K562 (cell line): ENCODE measurements around the gene FADS6. TPM values are rescaled to one million over a fixed set of nuclear protein-coding genes. Genes with fewer than 3 reads are reported as not detected.
A peak's percentile ranks its signal among the peaks of the same experiment; 100 is the strongest.

Experiments
- BCOR ChIP-seq: fragments of 450-650 bp; IDR thresholded peaks from 2 replicates; pipeline ENCODE4 v1.6.1; 2016
- CCAR2 ChIP-seq: fragments of 200-400 bp; formaldehyde crosslinking; IDR thresholded peaks from 2 replicates; pipeline ENCODE4 v1.6.1; 2017; ENCODE audit warnings: mild to moderate bottlenecking, low read depth, low read length
- CREM ChIP-seq: IDR thresholded peaks from 2 replicates; pipeline ENCODE4 v1.6.1; 2014; ENCODE audit warnings: antibody characterized with exemption, low read depth
- PHF20 ChIP-seq: fragments of 450-650 bp; IDR thresholded peaks from 2 replicates; pipeline ENCODE4 v1.6.1; 2018; ENCODE audit not compliant: partially characterized antibody
- POLR2A ChIP-seq: fragments of 450-650 bp; conservative IDR thresholded peaks from 2 replicates; pipeline ENCODE4 v1.6.1; 2016
- SREBF2 ChIP-seq: sonication (generic); formaldehyde crosslinking; IDR thresholded peaks from 2 replicates; pipeline ENCODE4 v1.4.0; 2020; ENCODE audit warnings: mild to moderate bottlenecking, missing genetic modification reagents
- TAF1 ChIP-seq: IDR thresholded peaks from 2 replicates; pipeline ENCODE4 v1.6.1; 2011; ENCODE audit warnings: mild to moderate bottlenecking, low read length, moderate library complexity; ENCODE audit not compliant: insufficient read depth, control insufficient read depth, severe bottlenecking; ENCODE audit errors: extremely low read depth
- U2AF1 ChIP-seq: fragments of 200-400 bp; formaldehyde crosslinking; optimal IDR thresholded peaks from 2 replicates; pipeline ENCODE3; 2017; ENCODE audit warnings: mild to moderate bottlenecking, low read depth, low read length, moderate library complexity
- XRCC4 ChIP-seq: IDR thresholded peaks from one replicate; pipeline ENCODE4 v1.6.1; 2011; ENCODE audit not compliant: insufficient read depth, insufficient read length; ENCODE audit errors: extremely low read depth
- ZNF263 ChIP-seq: sonication (generic); formaldehyde crosslinking; IDR thresholded peaks from 2 replicates; pipeline ENCODE4 v1.8.0; 2022; ENCODE audit warnings: mild to moderate bottlenecking, missing genetic modification reagents, borderline replicate concordance
- ZNF511 ChIP-seq: sonication (generic); formaldehyde crosslinking; IDR thresholded peaks from 2 replicates; pipeline ENCODE4 v1.8.0; 2022; ENCODE audit warnings: mild to moderate bottlenecking, missing genetic modification reagents
- ZNF551 ChIP-seq: fragments of 250-450 bp; sonication (Bioruptor Pico); IDR thresholded peaks from 2 replicates; pipeline ENCODE4 v1.5.0; 2021; ENCODE audit warnings: mild to moderate bottlenecking, moderate library complexity
- polyA plus RNA-seq, 8 experiments: library from polyadenylated mRNA; depleted of rRNA in 4 of 8; stranded (reverse) in 5 of 8; unstranded in 3 of 8; fragments of >200 nt; fragmentation: Nextera tagmentation in 2 of 8; fragmentation: Illumina TruSeq in 1 of 8; extraction: Ambion mirVana in 2 of 8; extraction: Trizol in 1 of 8; gene quantifications; 2 replicates each; pipeline versions ENCODE4 v1.2.1 to v1.2.3, GENCODE V29; 2011 to 2014; ENCODE audit warnings: inconsistent platforms in 1 of 8, missing spikeins in 1 of 8
- total RNA-seq, 7 experiments: library from RNA; depleted of rRNA in 6 of 7; stranded (reverse); fragments of >200 nt in 6 of 7; fragmentation: Illumina TruSeq in 2 of 7; extraction: Trizol in 2 of 7; gene quantifications; 2 replicates each; pipeline versions ENCODE4 v1.2.1 to v1.2.3, GENCODE V29; 2011 to 2021; ENCODE audit warnings: low replicate concordance in 1 of 7
- TF ChIP-seq, protein P1 (sequence below), 2 experiments: fragments of 450-650 bp; formaldehyde crosslinking in 1 of 2; IDR thresholded peaks; 2 replicates each; pipeline versions ENCODE4 v1.4.0 to v1.6.1; 2014 to 2020; ENCODE audit warnings: mild to moderate bottlenecking in 2 of 2, borderline replicate concordance in 1 of 2, low read depth in 1 of 2
- TF ChIP-seq, protein P2 (sequence below): fragments of 250-450 bp; sonication (Bioruptor Pico); IDR thresholded peaks from 2 replicates; pipeline ENCODE4 v1.5.0; 2021; ENCODE audit warnings: mild to moderate bottlenecking, moderate library complexity

Gene FADS6
- total and polyA plus RNA-seq, 9 of the 15 experiments (the other 6 are each of a cell fraction or from before 2014, with no cell fraction given) = 0.18 to 0.22 TPM; not detected in 7

GRCh38 chr17:74872313-74873036, 21.0 kb downstream of the FADS6 start, which contains the start of gene FDXR (continued):
- peak; percentile 66 for TF ChIP-seq ZNF263 (CRISPR knock-in tag)
- TF ChIP-seq XRCC4 = no peak
- TF ChIP-seq ZNF551 = no peak
- no peak for TF ChIP-seq ZNF511 (CRISPR knock-in tag)
- peak; percentile 81 for TF ChIP-seq TAF1
- TF ChIP-seq CREM = no peak
- TF ChIP-seq, protein P1, sequence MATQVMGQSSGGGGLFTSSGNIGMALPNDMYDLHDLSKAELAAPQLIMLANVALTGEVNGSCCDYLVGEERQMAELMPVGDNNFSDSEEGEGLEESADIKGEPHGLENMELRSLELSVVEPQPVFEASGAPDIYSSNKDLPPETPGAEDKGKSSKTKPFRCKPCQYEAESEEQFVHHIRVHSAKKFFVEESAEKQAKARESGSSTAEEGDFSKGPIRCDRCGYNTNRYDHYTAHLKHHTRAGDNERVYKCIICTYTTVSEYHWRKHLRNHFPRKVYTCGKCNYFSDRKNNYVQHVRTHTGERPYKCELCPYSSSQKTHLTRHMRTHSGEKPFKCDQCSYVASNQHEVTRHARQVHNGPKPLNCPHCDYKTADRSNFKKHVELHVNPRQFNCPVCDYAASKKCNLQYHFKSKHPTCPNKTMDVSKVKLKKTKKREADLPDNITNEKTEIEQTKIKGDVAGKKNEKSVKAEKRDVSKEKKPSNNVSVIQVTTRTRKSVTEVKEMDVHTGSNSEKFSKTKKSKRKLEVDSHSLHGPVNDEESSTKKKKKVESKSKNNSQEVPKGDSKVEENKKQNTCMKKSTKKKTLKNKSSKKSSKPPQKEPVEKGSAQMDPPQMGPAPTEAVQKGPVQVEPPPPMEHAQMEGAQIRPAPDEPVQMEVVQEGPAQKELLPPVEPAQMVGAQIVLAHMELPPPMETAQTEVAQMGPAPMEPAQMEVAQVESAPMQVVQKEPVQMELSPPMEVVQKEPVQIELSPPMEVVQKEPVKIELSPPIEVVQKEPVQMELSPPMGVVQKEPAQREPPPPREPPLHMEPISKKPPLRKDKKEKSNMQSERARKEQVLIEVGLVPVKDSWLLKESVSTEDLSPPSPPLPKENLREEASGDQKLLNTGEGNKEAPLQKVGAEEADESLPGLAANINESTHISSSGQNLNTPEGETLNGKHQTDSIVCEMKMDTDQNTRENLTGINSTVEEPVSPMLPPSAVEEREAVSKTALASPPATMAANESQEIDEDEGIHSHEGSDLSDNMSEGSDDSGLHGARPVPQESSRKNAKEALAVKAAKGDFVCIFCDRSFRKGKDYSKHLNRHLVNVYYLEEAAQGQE (IDR thresholded peaks at IDR 0.05; ENCODE audit: borderline replicate concordance) = no peak
- TF ChIP-seq, protein P1 (CRISPR knock-in tag; IDR thresholded peaks at IDR 0.05; ENCODE audit: low read depth) = no peak
- TF ChIP-seq CCAR2 = no peak
- TF ChIP-seq U2AF1 = peak; percentile 74
- TF ChIP-seq BCOR = peak; percentile 60; the same call in 1 of the 2 replicates
- TF ChIP-seq, protein P2, sequence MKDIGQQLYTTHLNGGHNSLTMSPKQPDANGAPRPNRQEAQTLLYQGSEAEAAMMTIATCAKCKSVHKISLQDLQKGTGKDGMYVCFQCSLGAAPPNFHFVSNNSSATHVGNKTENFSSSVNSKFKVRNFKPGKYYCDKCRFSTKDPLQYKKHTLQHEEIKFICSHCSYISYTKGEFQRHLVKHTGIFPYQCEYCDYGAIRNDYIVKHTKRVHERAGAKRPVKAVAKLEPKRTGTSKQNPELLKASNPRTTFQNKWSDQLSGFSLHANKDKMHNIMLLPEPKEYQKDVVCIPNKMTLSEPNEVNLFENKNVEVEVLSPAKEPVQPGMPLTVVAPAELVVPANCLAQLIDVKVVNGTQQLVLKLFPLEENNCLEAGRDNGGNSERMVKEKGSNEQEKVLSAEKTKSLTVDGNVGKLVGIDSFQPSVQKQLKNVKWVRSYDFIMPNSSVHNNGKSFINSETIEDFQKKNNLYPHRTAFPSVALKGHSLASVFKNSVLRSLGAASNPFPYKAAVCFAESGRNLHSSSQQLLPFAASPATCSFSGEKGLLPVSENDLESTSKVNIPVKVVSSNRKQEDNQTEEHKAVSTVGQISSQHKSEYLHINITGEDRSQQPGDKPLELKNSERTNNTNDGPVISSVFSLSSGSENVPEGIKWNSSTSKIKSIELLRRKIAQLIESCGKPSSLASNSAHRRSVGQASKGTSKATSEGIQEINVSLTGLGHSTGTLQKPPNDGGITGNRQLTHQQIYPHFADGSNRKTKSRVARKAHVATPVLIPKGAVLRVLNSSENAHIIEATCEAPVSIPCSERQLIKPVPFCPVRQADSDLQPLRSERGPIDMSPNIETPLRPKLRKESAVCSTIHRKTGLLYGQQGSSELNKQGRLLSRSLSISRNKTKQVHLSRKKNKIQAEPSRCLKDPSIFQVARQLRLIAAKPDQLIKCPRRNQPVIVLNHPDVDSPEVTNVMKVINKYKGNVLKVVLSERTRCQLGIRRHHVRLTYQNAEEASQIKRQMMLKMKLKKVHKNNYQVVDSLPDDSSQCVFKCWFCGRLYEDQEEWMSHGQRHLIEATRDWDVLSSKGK (CRISPR knock-in tag) = no peak
- peak; percentile 22 for TF ChIP-seq PHF20
- peak; percentile 56 for TF ChIP-seq POLR2A
- no peak for TF ChIP-seq SREBF2
